Bronchial epithelial cell (primary cell): ENCODE data around the gene CFAP221. TPM values are rescaled to one million over a fixed set of nuclear protein-coding genes. Genes with fewer than 3 reads are reported as not detected.

ENCODE experiments used
- DNase-seq: peaks from one replicate; pipeline ENCODE4 v3.0.0-alpha.2; 2010; ENCODE audit warnings: low read depth
- FAIRE-seq: peaks from 2 replicates; lab custom pipeline; 2011; peaks lifted over from hg19 to GRCh38; lab: Jason Lieb, UNC
- H3K27me3 ChIP-seq: 2 replicates; pipeline ENCODE4 v1.5.1; 2011; ENCODE audit warnings: low read length; ENCODE audit not compliant: control insufficient read depth, insufficient read depth
- H3K36me3 ChIP-seq: 2 replicates; pipeline ENCODE4 v1.5.1; 2011; ENCODE audit warnings: low read length; ENCODE audit not compliant: control insufficient read depth, insufficient read depth
- H3K4me3 ChIP-seq: 2 replicates; pipeline ENCODE4 v1.5.1; 2011; ENCODE audit warnings: mild to moderate bottlenecking, low read depth, low read length, control low read depth
- CTCF ChIP-seq: IDR thresholded peaks from 2 replicates; pipeline ENCODE4 v1.5.1; 2011; ENCODE audit warnings: mild to moderate bottlenecking, moderate library complexity, low read length, control low read depth, inconsistent platforms; ENCODE audit not compliant: insufficient read depth, severe bottlenecking
- total RNA-seq: library from RNA; depleted of rRNA; stranded (reverse); fragments of >200 nt; gene quantifications from 2 replicates; pipeline ENCODE4 v1.2.1, GENCODE V29; 2014

The CFAP221 gene
- total RNA-seq, 1 donor from 2014 or later = 0.26 TPM

GRCh38 chr2:119703526-119703925, 159.3 kb downstream of the CFAP221 start:
- DNase-seq (no peak), FAIRE-seq (no peak)
- no peak for TF ChIP-seq CTCF
- H3K27me3 ChIP-seq = no peaks in the 10 kb centered on the region
- no peak overlapping the region for H3K4me3 ChIP-seq
- no peaks in the 10 kb centered on the region for H3K36me3 ChIP-seq

GRCh38 chr2:119704670-119705120, 160.4 kb downstream of the CFAP221 start:
- Histone ChIP-seq H3K4me3 (no peak overlapping the region), H3K36me3 (no peaks in the 10 kb centered on the region), H3K27me3 (no peaks in the 10 kb centered on the region)
- FAIRE-seq (no peak), DNase-seq (no peak)
- no peak for TF ChIP-seq CTCF

GRCh38 chr2:119706221-119706620, 162.0 kb downstream of the CFAP221 start:
- TF ChIP-seq CTCF = no peak
- no peak for FAIRE-seq
- no peak overlapping the region for H3K4me3 ChIP-seq

More at GRCh38 chr2:119706221-119706620, 162.0 kb downstream of the CFAP221 start:
- DNase-seq = no peak
- H3K27me3 ChIP-seq = no peaks in the 10 kb centered on the region
- H3K36me3 ChIP-seq = no peaks in the 10 kb centered on the region

Other genes with a start within 250 kb of the CFAP221 start
- 4.7 and 12.3 TPM in 2 replicates for gene C2orf76, start 177.6 kb upstream of the CFAP221 start, total RNA-seq
- 75.3 and 98.1 TPM in 2 replicates for gene DBI, start 177.5 kb upstream of the CFAP221 start, total RNA-seq
- gene TMEM37, start 112.6 kb upstream of the CFAP221 start, total RNA-seq = 0.26 TPM in 1 of 2 replicates, not detected in the other
- gene SCTR, start 20.0 kb upstream of the CFAP221 start, total RNA-seq = not detected in 2 replicates
- 6.6 and 9.6 TPM in 2 replicates for gene TMEM177, start 134.8 kb downstream of the CFAP221 start, total RNA-seq
- 20.5 and 34.2 TPM in 2 replicates for gene PTPN4, start 215.5 kb downstream of the CFAP221 start, total RNA-seq